GM10266 (cell line): ENCODE measurements around the gene SEC16A.

Source experiments
- DNase-seq: peaks from one replicate; pipeline ENCODE4 v3.0.0; 2012; ENCODE audit errors: extremely low spot score
- TF ChIP-seq, protein P1 (sequence below): IDR thresholded peaks from 2 replicates; pipeline ENCODE4 v1.5.1; 2012; ENCODE audit warnings: mild to moderate bottlenecking, low read depth; ENCODE audit not compliant: control insufficient read depth, insufficient read depth; ENCODE audit errors: missing control alignments

Gene SEC16A

DNA sequence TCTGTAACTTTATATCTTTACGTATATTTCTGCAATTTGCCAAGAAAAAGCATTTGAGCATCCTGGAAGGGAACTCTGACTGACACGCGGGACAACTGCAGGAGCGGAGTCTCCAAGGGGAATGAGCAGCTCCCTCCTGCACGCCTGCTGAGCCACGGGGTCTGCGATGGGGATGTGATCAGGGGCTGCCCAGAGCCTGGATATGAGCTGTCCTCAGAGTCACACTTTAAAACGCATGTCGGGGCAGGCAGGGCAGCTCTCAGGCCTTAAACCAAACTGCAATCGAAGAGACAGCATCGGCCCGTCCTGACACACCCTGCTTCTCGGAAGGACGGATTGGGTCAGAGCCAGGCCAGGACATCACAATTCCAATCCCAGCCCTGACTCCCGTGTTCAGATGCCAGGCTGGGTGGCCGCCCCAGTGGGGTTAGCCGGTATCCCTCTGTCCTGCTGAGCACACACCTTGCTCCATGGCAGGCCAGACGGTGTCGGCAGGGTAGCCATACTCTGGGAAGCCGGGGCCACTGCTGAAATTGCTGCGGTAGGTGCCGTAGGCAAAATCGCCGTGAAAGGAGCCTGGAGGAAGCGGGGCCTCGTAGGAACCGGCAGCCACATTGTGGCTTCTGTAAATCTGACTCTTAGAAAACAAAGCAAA is 17.2 kb downstream of the SEC16A start:
- no peak for DNase-seq
- TF ChIP-seq, protein P1, sequence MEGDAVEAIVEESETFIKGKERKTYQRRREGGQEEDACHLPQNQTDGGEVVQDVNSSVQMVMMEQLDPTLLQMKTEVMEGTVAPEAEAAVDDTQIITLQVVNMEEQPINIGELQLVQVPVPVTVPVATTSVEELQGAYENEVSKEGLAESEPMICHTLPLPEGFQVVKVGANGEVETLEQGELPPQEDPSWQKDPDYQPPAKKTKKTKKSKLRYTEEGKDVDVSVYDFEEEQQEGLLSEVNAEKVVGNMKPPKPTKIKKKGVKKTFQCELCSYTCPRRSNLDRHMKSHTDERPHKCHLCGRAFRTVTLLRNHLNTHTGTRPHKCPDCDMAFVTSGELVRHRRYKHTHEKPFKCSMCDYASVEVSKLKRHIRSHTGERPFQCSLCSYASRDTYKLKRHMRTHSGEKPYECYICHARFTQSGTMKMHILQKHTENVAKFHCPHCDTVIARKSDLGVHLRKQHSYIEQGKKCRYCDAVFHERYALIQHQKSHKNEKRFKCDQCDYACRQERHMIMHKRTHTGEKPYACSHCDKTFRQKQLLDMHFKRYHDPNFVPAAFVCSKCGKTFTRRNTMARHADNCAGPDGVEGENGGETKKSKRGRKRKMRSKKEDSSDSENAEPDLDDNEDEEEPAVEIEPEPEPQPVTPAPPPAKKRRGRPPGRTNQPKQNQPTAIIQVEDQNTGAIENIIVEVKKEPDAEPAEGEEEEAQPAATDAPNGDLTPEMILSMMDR = no peak

DNA sequence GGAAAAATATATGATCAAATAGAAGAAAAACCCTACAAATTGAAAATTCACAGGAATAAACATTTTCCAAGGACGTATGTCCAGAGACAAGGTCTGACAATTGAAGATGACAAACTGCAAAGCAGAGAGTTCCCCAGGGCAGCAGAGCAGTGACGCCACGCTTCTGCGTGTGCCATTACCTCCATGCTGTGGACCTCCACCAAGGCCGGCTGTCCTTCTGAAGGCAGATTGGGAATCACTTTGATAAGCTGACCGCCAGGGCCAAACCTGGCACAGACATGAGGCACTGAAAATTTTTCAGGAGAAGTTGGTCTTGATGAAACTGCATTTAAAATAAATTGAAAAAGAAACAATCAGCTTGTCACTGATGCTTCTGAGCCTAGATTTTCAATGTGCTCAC is 18.6 kb downstream of the SEC16A start:
- TF ChIP-seq, protein P1 = no peak
- no peak for DNase-seq

DNA sequence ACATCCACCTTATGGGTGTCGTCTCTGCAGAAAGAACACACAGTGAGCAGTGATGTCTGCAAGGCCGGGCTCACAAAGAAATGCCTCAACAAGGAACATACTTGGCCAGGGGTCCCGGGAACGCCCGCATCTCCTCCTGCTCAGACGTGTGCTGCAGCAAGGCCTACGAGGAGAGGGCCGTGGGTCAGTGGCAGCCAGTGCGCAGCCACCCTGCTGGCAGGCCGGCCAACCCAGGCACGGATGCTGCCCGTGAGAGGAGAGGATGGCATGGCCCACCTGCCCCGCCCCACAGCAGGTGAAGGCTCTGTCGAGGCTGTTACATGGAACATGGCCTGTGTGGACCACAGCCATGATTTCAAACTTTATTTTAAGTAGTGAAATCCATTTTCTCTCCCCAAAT is 19.3 kb downstream of the SEC16A start:
- TF ChIP-seq, protein P1 = no peak

DNA sequence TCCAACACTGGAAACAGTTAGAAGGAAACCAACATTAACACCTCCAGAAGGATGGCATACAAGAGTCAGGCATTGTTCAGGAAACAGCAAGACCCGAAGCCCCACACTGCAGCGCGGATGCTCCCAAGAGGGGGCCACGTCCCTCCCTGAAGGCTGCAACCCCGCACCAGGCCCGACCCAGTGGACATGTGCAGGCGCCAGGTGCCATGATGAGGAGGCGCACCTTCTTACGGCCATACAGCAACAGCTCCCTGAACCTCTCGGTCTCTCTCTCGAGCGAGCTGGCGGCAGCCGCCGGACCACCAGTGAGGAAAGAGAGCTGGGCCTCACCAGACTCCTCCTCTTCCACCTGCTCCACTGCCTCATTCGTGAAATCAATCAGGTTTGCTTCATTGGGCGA is 20.2 kb downstream of the SEC16A start:
- no peak for DNase-seq
- TF ChIP-seq, protein P1 = no peak

More for the DNA sequence above, 19.3 kb downstream of the SEC16A start:
- no peak for DNase-seq

DNA sequence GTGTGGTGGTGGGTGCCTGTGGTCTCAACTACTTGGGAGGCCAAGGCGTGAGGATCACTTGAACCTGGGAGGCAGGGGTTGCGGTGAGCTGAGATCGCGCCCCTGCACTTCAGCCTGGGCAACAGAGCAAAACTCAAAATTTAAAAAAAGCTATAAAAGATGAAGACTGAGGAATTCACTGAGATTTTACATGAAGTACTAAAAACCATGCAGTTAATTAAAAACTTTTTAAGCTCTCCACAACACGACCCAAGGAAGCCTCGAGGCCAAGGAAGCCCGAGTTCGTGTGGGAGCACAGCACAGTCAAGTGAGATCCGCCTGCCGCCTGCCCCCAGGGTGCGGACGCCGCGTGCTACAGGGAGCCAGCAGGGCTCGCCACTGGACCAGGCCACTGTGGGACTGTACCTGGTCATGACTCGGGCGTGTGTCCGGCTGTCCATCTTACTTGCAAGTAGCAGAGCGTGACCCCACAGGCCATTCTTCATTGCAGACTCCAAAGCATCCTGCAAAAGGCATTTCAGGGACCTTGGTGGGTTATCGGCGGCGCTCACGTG is 22.0 kb downstream of the SEC16A start:
- TF ChIP-seq, protein P1 = no peak
- no peak for DNase-seq

DNA sequence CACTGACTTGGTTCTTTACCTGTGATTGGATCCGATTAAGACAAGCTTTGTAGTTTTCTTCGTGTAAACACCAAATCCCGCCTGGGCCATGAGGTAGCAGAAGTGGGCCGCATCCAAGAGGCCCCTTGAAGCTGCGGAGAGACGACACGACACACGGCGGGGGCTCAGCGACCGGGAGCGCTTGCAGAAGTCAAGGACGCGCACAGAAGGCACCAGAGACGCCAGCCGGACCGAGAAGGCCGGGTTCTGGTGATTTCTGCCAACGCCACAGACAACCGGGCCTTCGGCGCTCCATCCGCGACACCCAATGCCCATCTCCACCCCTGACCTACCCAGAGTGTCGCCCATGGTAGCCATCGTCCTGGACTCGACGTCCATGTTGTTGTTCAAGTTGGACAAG is 23.4 kb downstream of the SEC16A start:
- TF ChIP-seq, protein P1 = no peak
- DNase-seq = no peak

DNA sequence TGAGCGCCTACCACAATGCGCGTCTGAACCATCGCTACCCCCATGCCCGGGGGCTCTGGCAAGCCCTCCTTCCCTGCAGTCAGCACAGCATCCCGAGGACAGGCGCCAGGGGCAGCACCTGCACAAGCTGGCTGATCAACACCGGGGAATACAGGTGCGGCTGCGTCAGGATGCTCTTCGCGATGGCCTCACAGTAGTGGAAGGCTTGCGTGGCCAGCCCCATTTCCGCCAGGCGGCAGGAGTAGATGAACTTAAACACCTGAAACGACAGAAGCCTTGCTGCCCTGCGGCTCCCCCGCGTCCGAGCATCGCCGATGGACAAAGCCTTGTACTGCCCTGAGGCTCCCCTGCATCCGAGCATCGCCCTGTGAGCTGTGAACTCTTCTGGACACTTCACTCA is 25.5 kb downstream of the SEC16A start:
- no peak for DNase-seq
- TF ChIP-seq, protein P1 = no peak
